HEK293 (cell line): Measurements from ENCODE around the gene MRGPRD.

ENCODE experiments used
- ZNF580 ChIP-seq: fragments of 450-650 bp; formaldehyde crosslinking; IDR thresholded peaks from 2 replicates; pipeline ENCODE4 v1.5.1; 2016; ENCODE audit warnings: missing biosample characterization, missing genetic modification characterization
- ZSCAN18 ChIP-seq: fragments of 450-650 bp; formaldehyde crosslinking; IDR thresholded peaks from 2 replicates; pipeline ENCODE4 v1.5.1; 2016; ENCODE audit warnings: missing biosample characterization, missing genetic modification characterization

DNA sequence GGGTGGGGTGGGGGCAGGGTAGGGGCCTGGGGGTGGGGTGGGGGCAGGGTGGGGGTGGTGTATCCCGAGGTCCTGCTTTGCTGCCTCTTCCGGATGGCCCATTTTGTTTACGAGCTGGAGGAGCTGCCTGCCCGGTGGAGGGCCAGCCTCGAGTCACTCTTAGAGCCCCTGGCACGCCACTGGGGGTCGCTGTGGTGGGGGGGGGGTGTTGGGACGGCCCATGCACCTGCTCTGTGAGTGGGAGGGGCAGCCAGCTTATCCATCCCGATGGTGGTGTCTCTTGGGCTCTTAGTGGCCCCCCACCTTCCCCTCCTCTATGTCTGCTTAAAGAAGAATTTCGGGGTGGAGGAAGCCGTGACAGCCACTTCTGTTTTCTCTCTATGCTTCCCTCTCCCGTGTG, 24.6 kb downstream of the MRGPRD start:
- TF ChIP-seq ZNF580 (tag by site-specific recombination) (no peak), ZSCAN18 (no peak)
